HepG2 (cell line): ENCODE data around the gene PYGO2. TPM values are rescaled to one million over a fixed set of nuclear protein-coding genes. Genes with fewer than 3 reads are reported as not detected.

ENCODE experiments used
- ATF1 ChIP-seq: IDR thresholded peaks from 2 replicates; pipeline ENCODE4 v1.6.1; 2016; ENCODE audit warnings: mild to moderate bottlenecking, control low read depth
- BORCS8-MEF2B ChIP-seq: sonication (generic); formaldehyde crosslinking; IDR thresholded peaks from 2 replicates; pipeline ENCODE4 v1.8.0; 2022; ENCODE audit warnings: mild to moderate bottlenecking, missing genetic modification reagents
- E2F2 ChIP-seq: sonication (generic); formaldehyde crosslinking; IDR thresholded peaks from 2 replicates; pipeline ENCODE4 v1.4.0; 2020; ENCODE audit warnings: missing genetic modification reagents, borderline replicate concordance
- IKZF5 ChIP-seq: IDR thresholded peaks from 2 replicates; pipeline ENCODE4 v1.6.1; 2018; ENCODE audit warnings: missing genetic modification reagents, mild to moderate bottlenecking, missing compliant biosample characterization
- MAZ ChIP-seq, 2 experiments: sonication (generic) in 1 of 2; formaldehyde crosslinking in 1 of 2; IDR thresholded peaks; 2 replicates each; pipeline versions ENCODE4 v1.5.0 to v1.6.1; 2012 to 2020; ENCODE audit warnings: low read depth in 2 of 2, mild to moderate bottlenecking in 2 of 2, borderline replicate concordance in 1 of 2, improper control_type of control experiment in 1 of 2, low read length in 1 of 2, missing genetic modification reagents in 1 of 2, moderate library complexity in 1 of 2
- MLXIP ChIP-seq: sonication (generic); formaldehyde crosslinking; IDR thresholded peaks from 2 replicates; pipeline ENCODE4 v1.9.0; 2021; ENCODE audit warnings: missing genetic modification reagents, borderline replicate concordance
- NONO ChIP-seq, 2 experiments: fragments of 450-650 bp in 1 of 2; sonication (generic) in 1 of 2; formaldehyde crosslinking in 1 of 2; IDR thresholded peaks in 1 of 2; conservative IDR thresholded peaks in 1 of 2; 2 replicates each; pipeline versions ENCODE4 v1.6.1 to v1.8.0; 2017 to 2022; ENCODE audit warnings: mild to moderate bottlenecking in 1 of 2, missing genetic modification reagents in 1 of 2, moderate library complexity in 1 of 2
- RARA ChIP-seq: IDR thresholded peaks from 2 replicates; pipeline ENCODE4 v1.6.1; 2016; ENCODE audit warnings: missing genetic modification reagents, missing compliant biosample characterization
- RXRA ChIP-seq: sonication (generic); formaldehyde crosslinking; IDR thresholded peaks from 2 replicates; pipeline ENCODE4 v1.5.1; 2020; ENCODE audit warnings: missing genetic modification reagents
- TRIM24 ChIP-seq: sonication (generic); formaldehyde crosslinking; IDR thresholded peaks from 2 replicates; pipeline ENCODE4 v1.8.0; 2022; ENCODE audit warnings: mild to moderate bottlenecking, missing genetic modification reagents
- ZBTB2 ChIP-seq: sonication (generic); formaldehyde crosslinking; IDR thresholded peaks from 2 replicates; pipeline ENCODE4 v1.8.0; 2022; ENCODE audit warnings: low read depth, missing genetic modification reagents
- ZFP37 ChIP-seq: sonication (generic); formaldehyde crosslinking; IDR thresholded peaks from 2 replicates; pipeline ENCODE4 v1.4.0; 2020; ENCODE audit warnings: missing genetic modification reagents, borderline replicate concordance
- ZMAT5 ChIP-seq: sonication (generic); formaldehyde crosslinking; IDR thresholded peaks from 2 replicates; pipeline ENCODE4 v1.5.0; 2020; ENCODE audit warnings: mild to moderate bottlenecking, low read depth, missing genetic modification reagents, borderline replicate concordance
- ZNF101 ChIP-seq: sonication (generic); formaldehyde crosslinking; IDR thresholded peaks from 2 replicates; pipeline ENCODE4 v1.4.0; 2020; ENCODE audit warnings: mild to moderate bottlenecking, low read depth, missing genetic modification reagents, borderline replicate concordance
- ZNF180 ChIP-seq: sonication (generic); formaldehyde crosslinking; IDR thresholded peaks from 2 replicates; pipeline ENCODE4 v1.4.0; 2020; ENCODE audit warnings: low read depth, missing genetic modification reagents, borderline replicate concordance
- ZNF317 ChIP-seq: sonication (generic); formaldehyde crosslinking; IDR thresholded peaks from 2 replicates; pipeline ENCODE4 v1.5.0; 2020; ENCODE audit warnings: mild to moderate bottlenecking, missing genetic modification reagents
- ZNF382 ChIP-seq: sonication (generic); formaldehyde crosslinking; IDR thresholded peaks from 2 replicates; pipeline ENCODE4 v1.5.0; 2020; ENCODE audit warnings: missing genetic modification reagents, mild to moderate bottlenecking, borderline replicate concordance
- ZNF432 ChIP-seq: sonication (generic); formaldehyde crosslinking; IDR thresholded peaks from 2 replicates; pipeline ENCODE4 v1.5.0; 2020; ENCODE audit warnings: missing genetic modification reagents, mild to moderate bottlenecking, borderline replicate concordance
- ZNF562 ChIP-seq: sonication (generic); formaldehyde crosslinking; IDR thresholded peaks from 2 replicates; pipeline ENCODE4 v1.8.0; 2022; ENCODE audit warnings: missing genetic modification reagents, borderline replicate concordance
- ZNF564 ChIP-seq: sonication (generic); formaldehyde crosslinking; IDR thresholded peaks from 2 replicates; pipeline ENCODE4 v1.8.1; 2023; ENCODE audit warnings: mild to moderate bottlenecking, missing genetic modification reagents
- ZNF749 ChIP-seq: sonication (generic); formaldehyde crosslinking; IDR thresholded peaks from 2 replicates; pipeline ENCODE4 v1.8.0; 2022; ENCODE audit warnings: mild to moderate bottlenecking, missing genetic modification reagents, moderate library complexity, borderline replicate concordance
- ZNF878 ChIP-seq: sonication (generic); formaldehyde crosslinking; IDR thresholded peaks from 2 replicates; pipeline ENCODE4 v1.8.1; 2023; ENCODE audit warnings: mild to moderate bottlenecking, missing genetic modification reagents, moderate library complexity
- polyA plus RNA-seq, 8 experiments: library from polyadenylated mRNA; depleted of rRNA in 3 of 8; stranded (reverse) in 7 of 8; unstranded in 1 of 8; fragments of >200 nt; fragmentation: Illumina TruSeq in 4 of 8; extraction: Trizol in 4 of 8; gene quantifications; 2 replicates each; pipeline versions ENCODE4 v1.2.1 to v1.2.3, GENCODE V29; 2011 to 2016; ENCODE audit warnings: low read depth in 4 of 8, missing spikeins in 1 of 8, mixed read lengths in 1 of 8; ENCODE audit not compliant: insufficient read depth in 1 of 8
- total RNA-seq, 5 experiments: library from RNA; depleted of rRNA; stranded (reverse); fragments of >200 nt; fragmentation: Illumina TruSeq; extraction: Trizol; gene quantifications; 2 replicates each; pipeline ENCODE4 v1.2.3, GENCODE V29; 2016; ENCODE audit warnings: low read depth in 1 of 5

The PYGO2 gene
- total and polyA plus RNA-seq, 2 of the 13 experiments (the other 11 are each of a cell fraction or from before 2014, with no cell fraction given): 20.3 to 21.8 TPM

GRCh38 chr1:154931940-154932487, 29.6 kb downstream of the PYGO2 start (continued):
- TF ChIP-seq ZNF564 (CRISPR knock-in tag): no peak
- TF ChIP-seq TRIM24 (CRISPR knock-in tag): no peak
- no peak for TF ChIP-seq ZNF101 (CRISPR knock-in tag)
- TF ChIP-seq ZFP37 (CRISPR knock-in tag): no peak
- TF ChIP-seq ZNF317: no peak
- TF ChIP-seq ZNF878 (CRISPR knock-in tag): no peak
- no peak for TF ChIP-seq ZNF382 (CRISPR knock-in tag)
- TF ChIP-seq MAZ (IDR thresholded peaks at IDR 0.05; ENCODE audit: borderline replicate concordance, low read depth, low read length): no peak
- TF ChIP-seq MAZ (CRISPR knock-in tag; IDR thresholded peaks at IDR 0.05; ENCODE audit: low read depth): no peak; the same call in 1 of the 2 replicates
- no peak for TF ChIP-seq MLXIP
- no peak for TF ChIP-seq ZMAT5 (CRISPR knock-in tag)
- no peak for TF ChIP-seq ZNF432 (CRISPR knock-in tag)
- TF ChIP-seq ZNF749 (CRISPR knock-in tag): no peak; the same call in 1 of the 2 replicates
- no peak for TF ChIP-seq E2F2 (CRISPR knock-in tag)
- TF ChIP-seq ATF1 (CRISPR knock-in tag): no peak
- TF ChIP-seq NONO (IDR thresholded peaks at IDR 0.05): no peak
- no peak for TF ChIP-seq NONO (CRISPR knock-in tag; conservative IDR thresholded peaks at IDR 0.05)
- no peak for TF ChIP-seq ZNF180 (CRISPR knock-in tag)
- TF ChIP-seq RARA (CRISPR knock-in tag): peak; percentile 44; the same call in 1 of the 2 replicates
- peak; percentile 44; the same call in 1 of the 2 replicates for TF ChIP-seq IKZF5 (CRISPR knock-in tag)
- TF ChIP-seq ZNF562 (CRISPR knock-in tag): no peak
- no peak for TF ChIP-seq BORCS8-MEF2B (CRISPR knock-in tag)
- TF ChIP-seq RXRA: no peak; the same call in 1 of the 2 replicates
- no peak for TF ChIP-seq ZBTB2 (CRISPR knock-in tag)
